AG04450 (cell line): Measurements from ENCODE around the gene C1QL2. TPM values are rescaled to one million over a fixed set of nuclear protein-coding genes. Genes with fewer than 3 reads are reported as not detected.

Source experiments
- CTCF ChIA-PET: fragments of 300-600, 350-600 bp; formaldehyde crosslinking; extraction: SDS; loops from one replicate; lab custom pipeline; 2022; ENCODE audit warnings: antibody characterized with exemption, inconsistent platforms; lab: Charles Lee
- POLR2A ChIA-PET: fragments of 350-600 bp; formaldehyde crosslinking; extraction: SDS; loops from one replicate; lab custom pipeline; 2021; ENCODE audit warnings: antibody characterized with exemption, inconsistent platforms; lab: Yijun Ruan, JAX
- DNase-seq: peaks from one replicate; pipeline ENCODE4 v3.0.0-alpha.2; 2011; ENCODE audit warnings: low read depth, low spot score
- H3K27ac ChIP-seq: one replicate; pipeline ENCODE4 v1.5.1; 2012; ENCODE audit warnings: low read depth, low read length, control low read depth
- H3K27me3 ChIP-seq: one replicate; pipeline ENCODE4 v1.6.0; 2012; ENCODE audit warnings: low read length; ENCODE audit not compliant: control insufficient read depth, insufficient read depth
- H3K4me3 ChIP-seq: 2 replicates; pipeline ENCODE4 v1.5.1; 2011; ENCODE audit warnings: mild to moderate bottlenecking, low read depth, low read length, control low read depth
- H3K9me3 ChIP-seq: 2 replicates; pipeline ENCODE4 v1.5.1; 2012; ENCODE audit warnings: low read length; ENCODE audit not compliant: control insufficient read depth, insufficient read depth
- CTCF ChIP-seq: IDR thresholded peaks from 2 replicates; pipeline ENCODE4 v1.5.1; 2011; ENCODE audit warnings: low read depth, low read length, control low read depth, inconsistent platforms
- polyA plus RNA-seq: library from polyadenylated mRNA; depleted of rRNA; stranded (reverse); fragments of >200 nt; gene quantifications from 2 replicates; pipeline ENCODE4 v1.2.3, GENCODE V29; 2011

The C1QL2 gene
- polyA plus RNA-seq, 1 experiment, result not detected

- H3K27ac ChIP-seq, result no peak overlapping the region
- TF ChIP-seq CTCF, result no peak
- peaks cover 2% of the 10 kb centered on the region for H3K27me3 ChIP-seq
- ChIA-PET POLR2A (no interaction called here), CTCF (no interaction called here)
- DNase-seq, result no peak
- no peak overlapping the region for H3K4me3 ChIP-seq
- H3K9me3 ChIP-seq, result no peaks in the 10 kb centered on the region
Observed at GRCh38 chr2:119117408-119117807, 41.1 kb downstream of the C1QL2 start.

GRCh38 chr2:119116411-119117295 lies 41.9 kb downstream of the C1QL2 start:
- H3K9me3 ChIP-seq, result no peaks in the 10 kb centered on the region
- ChIA-PET CTCF (no interaction called here), POLR2A (no interaction called here)
- no peak for DNase-seq
- no peak overlapping the region for H3K4me3 ChIP-seq
- H3K27me3 ChIP-seq, result peaks cover 2% of the 10 kb centered on the region
- H3K27ac ChIP-seq, result no peak overlapping the region
- no peak for TF ChIP-seq CTCF

- DNase-seq, result no peak
- CTCF ChIA-PET, result no interaction called here
- Histone ChIP-seq H3K4me3 (no peak overlapping the region), H3K27me3 (peaks cover 2% of the 10 kb centered on the region), H3K9me3 (peaks cover 8% of the 10 kb centered on the region; the same call in 1 of the 2 replicates), H3K27ac (no peak overlapping the region)
- POLR2A ChIA-PET, result no interaction called here
- TF ChIP-seq CTCF, result no peak
Observed at GRCh38 chr2:119114266-119114665, 44.3 kb downstream of the C1QL2 start.

GRCh38 chr2:119113489-119113770 lies 45.1 kb downstream of the C1QL2 start:
- TF ChIP-seq CTCF, result no peak
- H3K4me3 ChIP-seq, result no peak overlapping the region
- H3K9me3 ChIP-seq, result peaks cover 8% of the 10 kb centered on the region; the same call in 1 of the 2 replicates
- CTCF ChIA-PET, result no interaction called here
- H3K27ac ChIP-seq, result no peak overlapping the region
- POLR2A ChIA-PET, result no interaction called here
- no peak for DNase-seq
- peaks cover 2% of the 10 kb centered on the region for H3K27me3 ChIP-seq

GRCh38 chr2:119112770-119113488 lies 45.6 kb downstream of the C1QL2 start:
- no peak overlapping the region for H3K27ac ChIP-seq
- TF ChIP-seq CTCF, result no peak
- peaks cover 8% of the 10 kb centered on the region; the same call in 1 of the 2 replicates for H3K9me3 ChIP-seq
- no peak overlapping the region for H3K4me3 ChIP-seq
- peaks cover 2% of the 10 kb centered on the region for H3K27me3 ChIP-seq
- CTCF ChIA-PET, result no interaction called here
- POLR2A ChIA-PET, result no interaction called here
- no peak for DNase-seq
